ENCODE measurements around the gene CCR5.
"Not testable (repeated sequence)": the region's sequence is repeated elsewhere in the genome, so short reads cannot be mapped to it uniquely, and the experiment has no call there.

The CCR5 gene

GRCh38 chr3:46370839-46371518 is at the start of gene CCR5:
Gene CCR5 (plus strand): TSS chr3:46370946. CDS start chr3:46372903, 1,957 bp downstream.
- DNase-seq (ENCODE audit: low spot score) = peak; percentile 75

GRCh38 chr3:46321461-46322104 is 49.2 kb upstream of the CCR5 start:
- DNase-seq (ENCODE audit: low spot score) = no peak

DNA sequence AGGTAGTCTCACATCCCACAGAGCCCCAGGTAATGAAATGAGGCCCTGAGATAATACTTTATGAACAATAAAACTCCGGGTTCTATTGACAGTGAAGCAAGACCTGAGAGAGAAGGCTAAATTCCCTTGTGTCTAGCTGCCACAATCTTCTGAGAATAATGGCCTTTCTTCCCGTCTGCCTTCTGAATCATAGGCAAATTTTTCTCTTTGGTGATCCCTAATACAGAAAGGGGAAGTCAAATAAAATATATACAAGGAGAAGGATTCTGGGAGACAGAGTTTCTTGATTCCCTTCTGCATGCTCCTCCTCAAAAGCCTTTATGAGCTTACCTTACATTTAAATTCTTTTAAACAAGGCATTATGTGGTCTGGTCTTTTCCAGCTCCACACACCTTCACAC is 46.7 kb upstream of the CCR5 start:
- no peak for DNase-seq (ENCODE audit: low spot score)

GRCh38 chr3:46325645-46326300 is 45.0 kb upstream of the CCR5 start:
- DNase-seq (ENCODE audit: low spot score) = no peak

DNA sequence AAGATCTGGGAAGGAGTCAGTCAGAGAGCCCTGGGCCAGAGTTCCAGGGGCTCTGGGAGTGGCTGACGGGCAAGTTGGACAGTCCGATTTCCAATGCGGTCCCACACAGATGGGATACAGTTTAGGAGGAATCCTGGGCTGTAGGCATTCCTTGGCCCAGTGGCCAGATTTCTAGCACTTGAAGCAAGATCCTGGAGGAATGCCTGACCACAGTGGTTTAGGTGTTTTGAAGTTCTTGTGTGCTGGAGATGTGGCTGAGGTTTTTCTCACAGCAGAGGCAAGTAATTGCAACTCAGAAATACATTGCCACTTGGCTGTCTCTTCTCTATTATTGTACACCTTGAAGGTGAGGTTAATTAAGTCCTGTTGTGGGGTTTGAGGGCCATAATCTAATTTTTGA is 40.1 kb upstream of the CCR5 start:
- DNase-seq (ENCODE audit: low spot score) = not testable (repeated sequence)

GRCh38 chr3:46334741-46335478 is 35.8 kb upstream of the CCR5 start:
- peak; percentile 21 for DNase-seq (ENCODE audit: low spot score)

DNA sequence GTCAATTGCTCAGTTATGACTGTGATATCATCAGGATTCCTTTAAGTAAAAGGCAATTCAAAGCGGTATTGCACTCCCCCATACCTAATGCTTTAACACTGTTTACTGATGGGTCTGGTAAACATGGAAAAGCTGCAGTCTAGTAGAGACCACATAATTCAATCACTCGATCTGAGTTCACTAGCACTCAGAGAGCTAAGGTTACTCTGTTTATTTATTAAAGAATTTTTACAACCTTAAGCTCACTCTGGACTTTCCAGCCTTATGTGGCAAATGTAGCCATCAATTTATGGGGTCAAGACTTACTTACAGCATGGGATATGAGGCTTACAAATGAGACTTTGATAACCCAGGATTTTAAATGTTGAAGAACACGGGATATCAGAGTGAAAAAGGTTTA is 35.2 kb upstream of the CCR5 start:
- no peak for DNase-seq (ENCODE audit: low spot score)

GRCh38 chr3:46337911-46338310 is 32.8 kb upstream of the CCR5 start:
- no peak for DNase-seq (ENCODE audit: low spot score)

- no peak for DNase-seq (ENCODE audit: low spot score)
Measured at GRCh38 chr3:46338840-46339239, 31.9 kb upstream of the CCR5 start.

- DNase-seq (ENCODE audit: low spot score) = no peak
Measured at GRCh38 chr3:46344476-46344875, 26.3 kb upstream of the CCR5 start.

GRCh38 chr3:46348823-46349482 is 21.8 kb upstream of the CCR5 start:
- DNase-seq (ENCODE audit: low spot score) = no peak

DNA sequence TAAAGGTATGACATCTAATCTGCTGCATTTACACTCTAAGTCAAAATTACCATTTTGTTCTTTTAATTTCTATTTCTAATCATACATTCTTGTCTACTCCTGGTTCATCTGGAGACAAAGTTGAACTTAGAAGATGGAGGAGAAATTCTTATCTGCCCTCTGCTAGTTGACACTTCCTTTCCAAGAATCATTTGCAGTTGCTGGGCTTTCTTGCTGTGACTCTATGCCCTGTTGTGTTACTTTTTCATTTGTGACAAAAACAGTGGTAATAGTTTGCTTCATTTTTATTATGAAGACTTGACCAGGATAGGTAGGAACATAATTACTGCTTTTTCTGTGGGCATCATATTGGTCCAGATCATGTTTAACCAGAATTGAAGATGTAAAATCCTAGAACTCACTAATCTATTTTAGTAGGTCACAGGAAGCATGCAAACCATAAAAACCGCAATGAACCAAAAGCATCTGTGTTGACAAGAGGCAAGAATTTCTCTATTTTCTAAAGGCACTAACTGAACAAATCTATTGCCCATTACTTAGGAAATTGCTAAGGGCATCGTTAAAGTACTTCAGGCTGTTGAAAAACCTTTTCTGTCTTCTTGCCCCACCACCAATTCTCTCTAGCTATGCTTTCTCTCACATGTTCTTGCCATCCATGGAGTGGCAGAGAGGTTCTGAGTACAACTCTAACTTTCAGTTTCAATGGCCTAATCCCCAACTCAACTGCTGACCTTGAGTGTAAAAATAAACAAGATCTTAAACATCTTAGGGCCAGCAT is 21.1 kb upstream of the CCR5 start:
- DNase-seq (ENCODE audit: low spot score) = peak; percentile 48

- no peak for DNase-seq (ENCODE audit: low spot score)
Measured at GRCh38 chr3:46350262-46350565, 20.5 kb upstream of the CCR5 start.

GRCh38 chr3:46351646-46352045 is 19.1 kb upstream of the CCR5 start:
- no peak for DNase-seq (ENCODE audit: low spot score)

GRCh38 chr3:46353090-46353489 is 17.7 kb upstream of the CCR5 start:
- no peak for DNase-seq (ENCODE audit: low spot score)

DNA sequence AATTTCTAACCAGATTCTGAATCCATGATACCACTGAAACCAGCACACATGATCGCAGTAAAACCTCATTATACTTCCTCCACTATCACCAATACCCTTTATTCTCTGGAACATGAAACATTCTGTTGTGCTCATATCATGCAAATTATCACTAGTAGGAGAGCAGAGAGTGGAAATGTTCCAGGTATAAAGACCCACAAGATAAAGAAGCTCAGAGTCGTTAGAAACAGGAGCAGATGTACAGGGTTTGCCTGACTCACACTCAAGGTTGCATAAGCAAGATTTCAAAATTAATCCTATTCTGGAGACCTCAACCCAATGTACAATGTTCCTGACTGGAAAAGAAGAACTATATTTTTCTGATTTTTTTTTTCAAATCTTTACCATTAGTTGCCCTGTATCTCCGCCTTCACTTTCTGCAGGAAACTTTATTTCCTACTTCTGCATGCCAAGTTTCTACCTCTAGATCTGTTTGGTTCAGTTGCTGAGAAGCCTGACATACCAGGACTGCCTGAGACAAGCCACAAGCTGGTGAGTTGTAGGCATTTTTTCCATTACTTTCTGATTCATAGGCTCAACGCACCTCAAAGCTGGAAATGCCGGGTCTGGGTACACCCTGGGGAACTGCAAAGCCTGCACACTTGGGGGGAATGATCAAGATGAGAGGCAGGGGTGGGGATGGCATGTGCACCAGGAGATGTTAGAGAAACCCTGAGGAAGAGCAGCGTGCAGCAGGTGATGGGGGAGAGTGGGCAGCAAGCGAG is 16.9 kb upstream of the CCR5 start, which contains the start of gene CCR2:
CCR2 (plus strand) TSS at position 465 of the 764 bp plus-strand sequence. CDS start 3,417 bp downstream, outside the sequence.
- DNase-seq (ENCODE audit: low spot score) = peak; percentile 50

GRCh38 chr3:46354478-46354877 is 16.3 kb upstream of the CCR5 start:
- DNase-seq (ENCODE audit: low spot score) = no peak

GRCh38 chr3:46354984-46355383 is 15.8 kb upstream of the CCR5 start:
- no peak for DNase-seq (ENCODE audit: low spot score)

- DNase-seq (ENCODE audit: low spot score) = no peak
Measured at GRCh38 chr3:46356276-46356675, 14.5 kb upstream of the CCR5 start.

- DNase-seq (ENCODE audit: low spot score) = no peak
Measured at GRCh38 chr3:46356909-46357308, 13.8 kb upstream of the CCR5 start.

GRCh38 chr3:46358466-46358865 is 12.3 kb upstream of the CCR5 start:
- DNase-seq (ENCODE audit: low spot score) = no peak
